Measurements from ENCODE around the gene LSM6.

Gene LSM6

GRCh38 chr4:146175541-146176453 is at the start of gene LSM6:
Gene LSM6, plus strand, starts transcription at chr4:146175718. Its CDS starts 7,204 bp downstream, at chr4:146182922.
- peak; percentile 87 for DNase-seq

GRCh38 chr4:146132445-146132844 is 43.1 kb upstream of the LSM6 start:
- DNase-seq = no peak

GRCh38 chr4:146134761-146135445 is 40.6 kb upstream of the LSM6 start:
- no peak for DNase-seq

- DNase-seq = no peak
Observed at GRCh38 chr4:146135941-146136340, 39.6 kb upstream of the LSM6 start.

- DNase-seq = no peak
Observed at GRCh38 chr4:146142768-146143167, 32.8 kb upstream of the LSM6 start.

- no peak for DNase-seq
Observed at GRCh38 chr4:146143888-146144287, 31.6 kb upstream of the LSM6 start.

GRCh38 chr4:146146918-146147317 is 28.6 kb upstream of the LSM6 start:
- no peak for DNase-seq

GRCh38 chr4:146148021-146148420 is 27.5 kb upstream of the LSM6 start:
- no peak for DNase-seq

GRCh38 chr4:146154057-146154456 is 21.5 kb upstream of the LSM6 start:
- DNase-seq = no peak

- no peak for DNase-seq
Observed at GRCh38 chr4:146155152-146155724, 20.3 kb upstream of the LSM6 start.

- DNase-seq = no peak
Observed at GRCh38 chr4:146158036-146158745, 17.3 kb upstream of the LSM6 start.

- DNase-seq = no peak
Observed at GRCh38 chr4:146159384-146160058, 16.0 kb upstream of the LSM6 start.

- no peak for DNase-seq
Observed at GRCh38 chr4:146161243-146161642, 14.3 kb upstream of the LSM6 start.

GRCh38 chr4:146165221-146165620 is 10.3 kb upstream of the LSM6 start:
- no peak for DNase-seq

- DNase-seq = peak; percentile 87
Observed at GRCh38 chr4:146165840-146166239, 9.7 kb upstream of the LSM6 start.

- no peak for DNase-seq
Observed at GRCh38 chr4:146170149-146170548, 5.4 kb upstream of the LSM6 start.

- no peak for DNase-seq
Observed at GRCh38 chr4:146176891-146177290, 1.4 kb downstream of the LSM6 start.

GRCh38 chr4:146178126-146178525 is 2.6 kb downstream of the LSM6 start:
- no peak for DNase-seq

GRCh38 chr4:146179784-146180370 is 4.4 kb downstream of the LSM6 start:
- DNase-seq = no peak

- no peak for DNase-seq
Observed at GRCh38 chr4:146182443-146182842, 6.9 kb downstream of the LSM6 start.

- DNase-seq = no peak
Observed at GRCh38 chr4:146183209-146183608, 7.7 kb downstream of the LSM6 start.

GRCh38 chr4:146186041-146186440 is 10.5 kb downstream of the LSM6 start:
- no peak for DNase-seq
